Breast epithelium (tissue), 3 donors: Measurements from ENCODE around the gene BRINP1.

ENCODE experiments used
- POLR2A ChIP-seq: fragments of 450-650 bp; IDR thresholded peaks from one replicate; pipeline ENCODE4 v1.6.1; 2016; ENCODE audit warnings: antibody characterized with exemption, mild to moderate bottlenecking, moderate library complexity
- POLR2AphosphoS5 ChIP-seq, 3 donors: sonication (generic); formaldehyde crosslinking; IDR thresholded peaks; one replicate each; pipeline ENCODE4 v1.6.1; 2017; ENCODE audit warnings: antibody characterized with exemption in 3 of 3
- TF ChIP-seq, protein P1 (sequence below), 3 donors: fragments of 450-650 bp; IDR thresholded peaks; one replicate each; pipeline ENCODE4 v1.5.1; 2016 to 2017; ENCODE audit warnings: antibody characterized with exemption in 3 of 3, mild to moderate bottlenecking in 3 of 3, moderate library complexity in 3 of 3

- TF ChIP-seq, protein P1, sequence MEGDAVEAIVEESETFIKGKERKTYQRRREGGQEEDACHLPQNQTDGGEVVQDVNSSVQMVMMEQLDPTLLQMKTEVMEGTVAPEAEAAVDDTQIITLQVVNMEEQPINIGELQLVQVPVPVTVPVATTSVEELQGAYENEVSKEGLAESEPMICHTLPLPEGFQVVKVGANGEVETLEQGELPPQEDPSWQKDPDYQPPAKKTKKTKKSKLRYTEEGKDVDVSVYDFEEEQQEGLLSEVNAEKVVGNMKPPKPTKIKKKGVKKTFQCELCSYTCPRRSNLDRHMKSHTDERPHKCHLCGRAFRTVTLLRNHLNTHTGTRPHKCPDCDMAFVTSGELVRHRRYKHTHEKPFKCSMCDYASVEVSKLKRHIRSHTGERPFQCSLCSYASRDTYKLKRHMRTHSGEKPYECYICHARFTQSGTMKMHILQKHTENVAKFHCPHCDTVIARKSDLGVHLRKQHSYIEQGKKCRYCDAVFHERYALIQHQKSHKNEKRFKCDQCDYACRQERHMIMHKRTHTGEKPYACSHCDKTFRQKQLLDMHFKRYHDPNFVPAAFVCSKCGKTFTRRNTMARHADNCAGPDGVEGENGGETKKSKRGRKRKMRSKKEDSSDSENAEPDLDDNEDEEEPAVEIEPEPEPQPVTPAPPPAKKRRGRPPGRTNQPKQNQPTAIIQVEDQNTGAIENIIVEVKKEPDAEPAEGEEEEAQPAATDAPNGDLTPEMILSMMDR (IDR thresholded peaks at IDR 0.05), result no peak
- TF ChIP-seq POLR2A (no peak), POLR2AphosphoS5 (IDR thresholded peaks at IDR 0.05) (no peak)
Observed at GRCh38 chr9:119283078-119283794, 86.0 kb downstream of the BRINP1 start.
